Fibroblast of the conjunctiva (primary cell): Measurements from ENCODE around the gene PACS2.

Source experiments
- DNase-seq: peaks from one replicate; pipeline ENCODE4 v3.0.0-alpha.2; 2010; ENCODE audit warnings: low read depth

The PACS2 gene

GRCh38 chr14:105423488-105424195 is 109.1 kb downstream of the PACS2 start:
- DNase-seq, result no peak

DNA sequence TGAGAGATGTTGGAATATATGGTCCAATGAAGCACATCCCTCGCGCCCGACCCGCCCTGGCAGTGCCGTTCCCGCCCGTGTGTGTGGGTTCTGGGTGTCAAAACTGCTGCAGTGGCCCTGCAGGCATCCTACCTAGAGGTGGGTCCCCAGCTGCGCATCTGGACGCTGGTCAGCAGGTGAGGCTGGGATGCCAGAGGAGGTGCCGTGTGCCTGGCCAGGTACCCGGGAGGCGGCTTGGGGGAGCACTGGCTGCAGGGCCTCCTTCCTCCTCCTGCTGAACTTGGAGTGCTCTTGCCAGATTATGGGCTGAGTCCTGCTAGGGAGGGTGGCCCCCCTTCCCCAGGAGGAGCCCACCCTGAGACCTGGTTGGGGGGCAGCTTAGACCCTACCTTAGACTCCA is 110.3 kb downstream of the PACS2 start:
- no peak for DNase-seq

DNA sequence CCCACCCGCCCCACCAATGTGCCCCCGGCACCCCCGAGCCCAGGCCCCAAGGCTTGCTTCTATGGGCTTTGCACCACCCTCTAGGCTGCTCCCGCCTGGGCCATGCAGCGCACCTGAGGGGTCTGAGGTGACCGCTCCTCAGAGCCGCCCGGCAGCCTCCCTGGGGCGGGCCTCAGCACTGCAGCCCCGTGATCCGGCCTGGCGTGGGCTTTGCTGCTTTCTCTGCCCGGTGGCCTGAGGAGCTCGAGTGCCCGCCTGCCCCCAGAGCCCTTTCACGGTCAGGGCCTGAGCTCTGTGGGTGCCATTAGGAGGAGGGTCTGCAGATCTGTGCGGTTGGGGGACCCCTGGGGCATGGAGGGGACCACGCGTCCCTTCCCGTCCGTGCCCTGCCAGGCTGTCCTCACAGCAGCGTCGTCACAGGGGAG is 111.3 kb downstream of the PACS2 start:
- no peak for DNase-seq

GRCh38 chr14:105426416-105427130 is 112.0 kb downstream of the PACS2 start:
- no peak for DNase-seq

DNA sequence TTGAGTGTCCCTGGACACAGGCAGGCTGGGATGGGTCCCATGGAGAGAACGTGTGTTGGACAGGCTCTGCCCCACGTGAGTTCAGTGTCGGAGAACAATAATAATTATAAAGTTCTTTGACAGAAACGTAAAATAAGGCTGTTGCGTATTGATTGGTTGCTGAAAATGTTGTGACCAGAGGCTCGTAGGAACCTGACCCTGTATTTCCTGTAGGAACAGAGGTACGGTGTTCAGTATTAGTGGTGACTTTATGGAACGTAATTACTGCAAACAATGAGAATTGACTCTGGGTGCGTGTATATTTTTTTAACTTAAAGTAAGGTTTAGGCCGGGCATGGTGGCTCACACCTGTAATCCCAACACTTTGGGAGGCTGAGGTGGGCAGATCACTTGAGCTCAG is 112.9 kb downstream of the PACS2 start:
- DNase-seq, result no peak

DNA sequence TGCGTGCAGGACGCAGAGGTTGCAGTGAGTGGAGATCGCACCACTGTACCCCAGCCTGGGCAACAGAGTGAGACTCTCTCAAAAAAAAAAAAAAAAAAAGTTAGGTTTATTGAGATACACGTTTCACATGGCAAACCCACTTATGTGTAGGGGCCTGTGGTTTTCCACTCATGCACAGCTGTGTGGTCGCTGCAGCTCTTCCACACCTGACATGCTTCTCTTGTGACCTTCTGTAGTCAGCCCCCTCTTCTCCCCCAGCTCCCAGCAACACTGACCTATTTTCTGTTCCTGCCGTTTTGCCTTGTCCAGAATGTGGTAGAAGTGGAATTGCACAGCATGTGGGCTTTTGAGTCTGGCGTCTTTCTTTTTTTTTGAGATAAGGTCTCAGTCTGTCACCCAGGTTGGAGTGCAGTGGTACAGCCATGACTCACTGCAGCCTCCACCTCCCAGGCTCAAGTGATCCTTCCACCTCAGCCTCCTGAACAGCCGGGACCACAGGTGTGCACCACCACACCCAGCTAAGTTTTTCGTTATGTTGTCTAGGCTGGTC is 113.5 kb downstream of the PACS2 start:
- DNase-seq, result no peak

DNA sequence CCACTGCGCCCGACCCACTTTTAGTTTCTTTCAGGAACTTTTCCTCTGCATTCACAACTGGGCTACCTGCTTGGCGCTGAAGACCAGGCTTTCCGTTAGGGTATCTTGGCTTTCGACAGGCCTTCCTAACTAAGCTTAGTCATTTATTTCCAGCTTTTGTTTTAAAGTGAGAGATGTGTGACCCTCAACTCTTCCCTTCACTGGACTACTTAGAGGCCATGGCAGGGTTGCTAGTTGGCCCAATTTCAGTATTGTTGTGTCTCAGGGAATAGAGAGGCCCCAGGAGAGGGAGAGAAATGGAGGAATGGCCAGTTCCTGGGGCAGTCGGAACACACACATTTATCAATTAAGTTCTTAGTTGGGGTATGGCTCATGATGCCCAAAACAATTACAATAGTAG is 115.5 kb downstream of the PACS2 start:
- DNase-seq, result no peak

GRCh38 chr14:105430565-105430964 is 116.0 kb downstream of the PACS2 start:
- DNase-seq, result peak; percentile 45

DNA sequence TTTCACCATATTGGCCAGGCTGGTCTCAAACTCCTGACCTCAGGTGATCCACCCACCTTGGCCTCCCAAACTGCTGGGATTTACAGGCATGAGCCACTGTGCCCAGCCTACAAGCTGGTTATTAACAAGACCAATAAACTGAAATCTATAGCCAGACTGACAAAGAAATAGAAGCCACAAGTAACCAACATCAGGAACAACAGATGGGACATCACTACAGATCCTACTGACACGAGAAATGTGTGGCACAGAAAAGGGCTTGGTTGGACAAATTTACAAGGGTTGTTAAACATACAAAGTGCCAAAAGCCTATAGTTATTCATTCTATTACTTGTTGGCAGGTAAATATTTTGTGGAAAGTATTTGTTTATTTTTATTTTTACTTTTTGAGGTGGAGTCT is 116.7 kb downstream of the PACS2 start:
- no peak for DNase-seq

DNA sequence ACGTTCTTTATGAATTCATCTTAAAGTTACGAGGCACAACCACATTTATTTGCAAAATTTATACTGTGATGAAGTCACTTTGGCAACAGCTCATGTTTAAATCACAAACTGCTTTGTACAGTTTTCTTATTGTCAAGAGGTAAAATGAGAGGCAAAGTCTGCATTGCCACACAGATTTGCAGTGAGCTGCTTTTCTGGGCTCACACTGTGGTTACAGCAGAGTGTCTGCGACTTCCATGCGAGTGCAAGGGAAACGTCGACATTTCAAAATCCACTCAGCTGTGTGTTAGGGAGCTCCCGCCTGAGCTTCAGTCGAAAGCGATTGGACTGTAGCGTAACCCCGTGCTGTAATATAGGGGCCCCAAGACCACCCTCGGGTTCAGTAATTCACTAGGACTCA is 118.1 kb downstream of the PACS2 start:
- DNase-seq, result no peak

DNA sequence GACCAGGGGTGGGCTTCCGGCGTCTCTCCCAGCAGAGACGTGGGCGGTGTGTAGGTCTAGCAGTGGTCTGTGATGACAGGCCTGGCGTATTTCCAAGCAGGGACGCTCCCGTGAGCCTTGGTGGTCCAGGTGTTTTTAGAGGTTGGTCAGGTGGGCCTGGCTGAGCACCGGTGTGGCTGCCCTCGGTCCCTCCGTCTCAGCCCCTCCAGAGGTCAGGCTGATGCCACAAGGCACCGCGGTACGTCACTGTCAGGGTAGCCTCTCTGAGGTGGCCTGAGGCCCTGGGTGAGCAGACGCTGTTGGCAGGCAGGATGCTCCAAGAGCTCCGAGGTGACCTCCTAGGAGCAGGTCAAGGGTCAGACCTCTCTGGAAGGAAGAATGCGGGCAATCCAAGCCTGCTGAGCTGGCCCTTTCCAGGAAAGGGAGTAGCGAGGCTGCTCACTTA is 118.6 kb downstream of the PACS2 start:
- DNase-seq, result no peak

DNA sequence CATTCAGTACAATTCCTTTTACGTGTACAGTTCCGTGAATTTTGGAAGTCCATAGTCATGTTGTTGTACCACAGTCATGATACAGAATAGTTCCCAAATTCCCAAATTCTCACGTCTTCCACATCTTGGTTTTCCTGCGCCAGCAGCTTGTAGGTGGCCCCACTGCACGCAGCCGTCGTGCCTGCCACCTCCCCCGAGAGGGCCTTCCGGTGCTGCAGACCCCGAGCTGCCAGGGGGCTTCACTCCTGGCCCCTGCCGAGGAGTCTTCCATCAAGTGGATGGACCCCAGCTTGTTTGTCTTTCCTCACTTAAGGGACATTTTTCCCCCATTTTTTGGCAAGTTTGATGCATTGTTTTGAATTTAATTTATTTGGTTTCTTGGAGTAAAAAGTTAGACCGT is 121.9 kb downstream of the PACS2 start:
- DNase-seq, result no peak

- DNase-seq, result no peak
Observed at GRCh38 chr14:105436891-105437722, 122.6 kb downstream of the PACS2 start.

DNA sequence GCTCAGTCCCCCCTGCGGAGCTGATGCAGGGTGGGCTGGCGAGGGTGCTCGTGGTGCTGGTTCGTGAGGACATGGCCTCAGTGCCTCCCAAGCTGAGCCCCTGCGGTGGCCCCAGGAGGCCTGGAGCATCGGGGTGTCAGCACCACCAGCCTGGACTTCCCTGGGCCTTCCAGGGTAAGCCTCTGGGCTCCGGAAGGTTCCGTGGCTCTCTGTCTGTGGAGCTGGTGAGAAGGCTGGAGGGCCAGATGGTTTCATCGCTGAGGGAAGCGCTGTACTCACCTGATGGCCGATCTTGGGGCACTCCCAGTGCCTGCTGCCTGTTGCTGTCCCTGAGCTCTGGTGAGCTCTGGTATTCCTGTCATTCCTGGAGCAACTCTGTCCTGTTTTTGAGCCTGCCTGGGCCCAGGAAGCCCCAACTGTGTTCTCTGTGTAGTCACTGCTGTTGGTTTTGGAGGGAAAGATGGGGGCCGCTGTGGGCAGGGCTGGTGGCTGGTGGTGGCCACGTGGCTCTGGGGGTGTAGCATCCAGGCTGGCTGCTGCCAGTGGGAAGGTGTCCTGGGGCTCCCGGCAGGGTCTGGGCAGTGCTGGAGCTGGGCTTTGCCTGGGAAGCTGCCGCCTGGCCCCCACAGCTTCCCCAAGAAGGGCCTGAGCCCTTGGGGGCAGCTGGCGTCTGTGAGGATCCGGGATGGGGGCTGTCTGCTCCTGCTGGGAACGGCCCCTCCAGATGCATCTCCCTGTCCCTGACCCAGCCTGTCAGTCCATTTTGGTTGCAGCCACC is 123.4 kb downstream of the PACS2 start:
- DNase-seq, result no peak

DNA sequence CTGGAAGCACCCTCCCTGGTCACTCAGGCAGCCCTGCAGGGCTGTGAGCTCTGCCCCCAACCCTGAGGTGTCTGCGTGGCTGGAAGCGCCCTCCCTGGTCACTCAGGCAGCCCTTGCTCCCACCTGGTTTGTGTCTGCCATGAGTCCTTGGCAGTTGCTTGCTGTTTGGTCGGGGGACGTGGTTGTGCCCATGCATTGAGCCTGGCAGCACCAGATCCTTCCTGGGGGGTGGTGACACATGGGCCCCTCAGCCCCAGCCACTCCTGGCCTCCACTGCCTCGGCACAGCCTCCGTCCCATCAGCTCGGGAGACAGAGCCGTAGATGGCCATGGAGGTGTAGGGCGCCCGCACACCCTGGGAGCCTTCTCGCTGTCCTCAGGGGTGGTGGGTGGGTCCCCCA is 124.6 kb downstream of the PACS2 start:
- DNase-seq, result no peak

DNA sequence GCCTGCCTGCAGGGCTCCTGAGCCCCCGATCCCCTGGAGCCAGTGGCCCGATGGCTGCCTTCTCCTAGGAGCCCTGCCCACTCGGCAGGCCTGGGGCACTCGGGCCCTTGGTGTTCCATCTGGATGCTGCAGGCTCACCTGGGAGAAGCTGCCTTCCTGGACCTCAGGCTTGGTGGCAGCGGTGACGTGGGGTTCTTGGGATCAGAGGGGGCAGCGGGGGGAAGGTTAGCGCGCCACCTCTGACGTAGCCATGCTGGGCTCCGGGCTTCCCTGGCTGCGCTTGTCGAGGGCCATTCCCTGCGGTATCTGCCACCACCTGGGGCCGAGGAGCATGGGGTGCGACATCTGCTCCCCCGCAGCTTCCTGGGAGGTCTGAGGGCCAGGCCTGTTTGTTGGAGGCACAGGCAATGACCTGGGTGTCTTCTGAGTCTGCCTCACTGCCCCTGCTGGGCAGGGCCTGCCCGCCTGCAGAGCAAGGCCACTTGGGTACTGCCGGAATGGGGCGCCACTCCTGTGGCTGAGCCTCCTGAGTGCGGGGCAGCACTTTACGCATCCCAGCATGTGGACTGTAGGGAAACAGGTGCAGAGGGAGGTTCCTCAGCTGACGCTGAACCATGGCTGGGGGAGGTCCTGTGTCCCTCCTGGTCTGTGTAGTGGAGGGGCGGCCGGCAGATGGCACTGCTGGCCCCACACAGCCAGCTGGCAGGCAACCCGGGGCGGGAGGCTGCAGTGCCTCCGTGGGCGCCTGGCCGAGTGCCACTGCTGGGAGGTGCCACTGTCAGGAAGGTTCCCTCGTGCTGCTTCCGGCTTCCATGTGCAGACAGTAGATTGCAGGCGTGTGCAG is 125.4 kb downstream of the PACS2 start:
- no peak for DNase-seq

GRCh38 chr14:105440554-105440900 is 126.0 kb downstream of the PACS2 start:
- no peak for DNase-seq

- DNase-seq, result no peak
Observed at GRCh38 chr14:105440992-105441391, 126.4 kb downstream of the PACS2 start.

GRCh38 chr14:105442125-105442524 is 127.6 kb downstream of the PACS2 start:
- no peak for DNase-seq

DNA sequence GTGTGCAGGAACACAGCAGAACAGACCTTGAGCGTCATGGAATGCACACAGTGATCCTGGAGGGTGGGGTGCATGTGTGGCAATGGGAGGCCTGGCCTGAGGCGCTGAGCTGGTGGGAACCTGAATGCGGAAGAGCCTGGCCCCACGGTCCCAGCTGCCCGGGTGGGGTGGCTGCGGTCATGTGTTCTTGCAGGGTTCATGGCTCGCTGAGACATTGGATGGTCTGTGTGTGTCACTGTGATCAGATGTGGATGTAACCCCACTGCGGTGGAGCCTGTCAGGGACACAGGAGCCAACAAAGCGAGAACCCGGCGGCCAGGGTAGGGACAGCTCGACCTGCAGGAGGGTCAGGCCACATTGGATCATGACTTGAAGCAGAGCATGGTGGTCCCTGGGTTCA is 128.3 kb downstream of the PACS2 start:
- DNase-seq, result no peak

GRCh38 chr14:105444859-105445258 is 130.3 kb downstream of the PACS2 start:
- no peak for DNase-seq
